HG03457 (cell line): ENCODE results near the gene PIGT.

ENCODE experiments used
- ATAC-seq: cut with Tn5 transposase; IDR thresholded peaks from one replicate; pipeline ENCODE4 v1.9.1; 2021; ENCODE audit warnings: moderate number of reproducible peaks; ENCODE audit not compliant: unreplicated experiment

Gene PIGT

GRCh38 chr20:45426320-45427016 is 10.5 kb downstream of the PIGT start:
- no peak for ATAC-seq

DNA sequence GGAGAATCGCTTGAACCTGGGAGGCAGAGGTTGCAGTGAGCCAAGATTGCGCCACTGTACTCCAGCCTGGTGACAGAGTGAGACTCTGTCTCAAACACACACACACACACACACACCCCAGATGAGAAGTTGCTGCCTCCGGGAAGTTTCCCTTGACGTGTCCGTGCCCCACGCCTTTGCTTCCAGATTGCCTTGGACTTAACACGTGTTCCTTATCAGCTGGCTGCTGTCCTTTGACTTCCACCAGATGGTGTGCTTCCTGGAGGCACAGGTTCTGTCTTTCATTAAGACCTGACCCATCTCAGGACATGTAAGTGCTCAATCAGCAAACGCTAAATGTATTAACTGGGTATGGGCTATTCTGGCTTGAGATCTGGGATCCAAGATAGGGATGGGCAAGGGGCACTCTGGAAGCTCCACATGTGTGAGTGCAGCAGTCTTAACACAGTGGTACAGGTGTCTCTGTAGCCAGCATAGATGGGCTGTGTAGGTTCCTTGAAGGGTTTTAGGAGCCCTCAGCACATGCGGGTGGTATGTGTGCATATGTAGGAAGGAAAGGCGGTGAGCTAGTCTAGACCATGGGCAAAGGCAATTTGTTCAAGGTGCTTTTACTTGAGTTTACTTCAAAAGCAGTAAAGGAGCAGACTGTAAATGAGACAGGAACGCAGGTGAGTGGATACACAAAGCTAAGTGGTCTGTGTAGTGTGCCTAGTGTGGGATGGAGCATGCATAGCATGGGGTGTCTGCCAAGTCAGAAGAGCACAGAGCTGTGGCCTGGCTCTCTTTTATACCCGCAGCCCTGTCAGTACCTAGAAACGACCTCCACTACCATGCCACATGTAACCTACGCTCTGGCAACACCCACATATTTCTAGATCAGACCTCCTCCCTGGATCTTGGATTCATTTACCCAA is 11.6 kb downstream of the PIGT start:
- ATAC-seq, result no peak

DNA sequence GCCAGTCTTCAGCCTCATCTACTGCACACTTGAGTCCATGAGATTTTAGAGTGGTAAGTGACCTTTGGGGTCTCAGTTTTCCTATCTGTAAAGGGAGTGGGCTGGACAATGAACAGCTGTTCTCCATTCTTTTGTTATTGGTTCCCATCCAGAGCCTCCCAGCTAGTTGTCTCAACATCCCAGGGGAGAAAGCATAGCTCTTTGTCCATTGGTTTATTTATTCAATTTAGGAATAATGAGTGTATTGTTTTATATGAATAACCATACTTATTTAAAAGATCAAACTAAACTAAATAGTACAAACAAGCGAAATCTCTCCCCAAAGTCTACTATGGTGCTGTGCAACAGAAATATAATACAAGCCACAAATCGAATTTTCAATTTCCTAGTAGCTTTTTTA is 13.7 kb downstream of the PIGT start:
- no peak for ATAC-seq

DNA sequence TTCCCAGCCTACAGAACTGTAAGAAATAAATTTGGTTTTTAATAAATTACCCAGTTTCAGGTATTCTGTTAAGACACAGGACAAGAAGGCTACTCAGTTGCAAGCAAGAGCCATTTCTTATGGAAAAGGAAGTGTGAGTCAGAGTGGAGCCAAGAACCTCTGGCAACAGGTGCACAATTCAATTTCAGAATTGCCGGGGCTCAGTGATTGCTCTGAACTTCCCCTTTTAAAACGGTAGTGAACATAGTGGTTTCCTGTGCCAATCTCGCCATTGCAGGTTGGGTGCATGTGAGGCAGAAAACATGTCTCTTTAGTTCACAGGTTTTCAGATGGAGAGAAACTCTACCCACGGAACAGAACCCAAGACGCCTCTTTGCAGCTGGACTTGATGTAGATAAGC is 16.4 kb downstream of the PIGT start:
- ATAC-seq, result no peak

DNA sequence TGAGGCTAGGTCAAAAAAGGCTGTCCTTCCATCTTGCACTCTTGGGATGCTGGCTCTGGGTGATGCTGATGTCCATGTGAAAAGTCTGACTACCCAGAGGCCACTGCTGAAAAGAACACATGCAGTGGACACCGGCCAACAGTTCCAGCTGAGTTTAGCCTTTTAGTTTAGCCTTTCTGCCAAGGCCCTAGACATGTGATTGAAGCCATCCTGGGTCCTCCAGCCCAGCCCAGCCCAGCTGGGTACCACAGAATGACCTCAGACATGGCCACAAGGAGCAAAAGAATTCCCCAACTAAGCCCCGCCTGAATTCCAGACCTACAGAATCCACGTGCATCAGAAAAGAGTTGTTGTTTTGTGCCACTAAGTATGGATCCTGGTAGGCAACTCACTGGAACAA is 17.4 kb downstream of the PIGT start:
- ATAC-seq, result no peak

DNA sequence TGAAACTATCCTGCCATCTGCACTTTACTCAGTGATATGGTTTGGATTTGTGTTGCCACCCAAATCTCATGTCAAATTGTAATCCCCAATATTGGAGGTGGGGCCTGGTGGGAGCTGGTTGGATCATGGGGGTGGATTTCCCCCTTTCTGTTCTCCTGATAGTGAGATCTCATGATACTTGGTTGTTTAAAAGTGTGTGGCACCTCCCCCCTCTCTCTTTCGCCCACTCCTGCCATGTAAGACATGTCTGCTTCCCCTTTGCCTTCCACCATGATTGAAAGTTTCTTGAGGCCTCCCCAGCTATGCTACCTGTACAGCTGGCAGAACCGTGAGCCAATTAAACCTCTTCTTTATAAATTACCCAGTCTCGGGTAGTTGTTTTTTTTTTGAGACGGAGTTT is 18.0 kb downstream of the PIGT start:
- ATAC-seq, result no peak

DNA sequence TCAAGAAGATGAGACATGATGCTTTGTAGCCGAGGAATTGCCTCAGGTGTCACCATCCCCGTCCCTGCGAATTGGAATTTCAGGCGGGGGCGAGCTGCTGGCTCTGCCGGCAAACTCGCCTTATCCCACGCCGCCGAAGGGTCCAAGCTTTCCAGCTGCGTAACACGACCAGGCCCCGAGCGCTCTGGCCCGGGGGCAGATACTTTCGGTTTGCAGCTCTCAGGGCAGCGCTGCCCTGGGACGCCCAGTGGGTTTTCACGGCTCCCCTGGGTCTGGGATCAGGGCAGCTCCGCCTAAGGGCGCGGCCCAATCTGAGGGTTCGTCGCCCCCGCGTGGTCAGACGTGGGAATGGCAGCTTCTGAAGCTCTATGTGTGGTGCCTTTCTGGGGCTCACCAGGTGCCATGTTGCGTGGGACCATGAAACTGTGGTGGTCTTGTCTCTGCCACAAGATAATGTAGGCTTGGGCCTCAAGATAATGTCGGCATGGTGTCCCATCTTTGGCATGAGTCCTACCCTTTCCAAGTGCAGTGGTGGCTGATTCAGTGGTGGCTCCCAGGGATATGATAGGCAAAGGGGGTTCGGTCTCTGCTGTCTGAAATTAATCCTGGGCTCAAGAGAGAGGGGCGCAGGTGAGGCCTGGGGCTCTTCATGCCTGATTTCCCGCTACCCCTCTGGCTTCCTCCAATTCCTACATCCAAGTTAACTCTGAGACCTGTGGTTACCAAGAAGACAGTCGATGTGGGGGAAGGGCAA is 21.0 kb downstream of the PIGT start:
- no peak for ATAC-seq

GRCh38 chr20:45440424-45440823 is 24.5 kb downstream of the PIGT start:
- ATAC-seq, result no peak

DNA sequence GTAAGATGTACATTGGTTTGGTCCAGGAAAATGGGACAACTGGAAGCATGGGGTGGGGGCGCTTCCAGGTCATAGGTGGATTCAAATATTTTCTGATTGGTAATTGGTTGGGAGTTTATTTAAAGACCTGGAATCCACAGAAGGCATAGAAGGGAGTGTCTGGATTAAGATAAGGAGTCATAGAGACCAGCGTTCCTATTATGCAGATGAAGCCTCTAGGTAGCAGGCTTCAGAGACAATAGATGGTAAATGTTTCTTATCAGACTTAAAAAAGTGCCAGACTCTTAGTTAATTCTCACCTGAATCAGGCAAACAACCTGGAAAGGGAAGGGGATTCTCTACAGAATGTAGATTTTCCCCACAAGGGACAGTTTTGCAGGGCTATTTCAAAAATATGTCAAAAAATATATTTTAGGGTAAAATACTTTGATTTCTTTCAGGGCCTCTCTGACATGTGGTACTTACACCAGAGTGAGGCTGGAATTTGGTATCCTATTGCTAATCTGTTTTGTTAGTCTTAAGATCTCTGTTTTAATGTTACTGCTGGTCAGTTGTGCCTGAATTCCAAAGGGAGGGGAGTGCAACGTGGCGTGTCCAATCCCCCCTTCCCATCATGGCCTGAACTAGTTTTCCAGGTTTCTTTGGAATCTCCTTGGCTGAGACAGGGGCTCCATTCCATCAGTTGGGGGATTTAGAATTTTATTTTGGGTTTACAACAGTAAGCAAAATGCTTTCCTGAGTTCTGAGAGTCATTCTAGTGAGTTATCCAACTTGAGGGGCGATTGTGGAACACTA is 25.1 kb downstream of the PIGT start:
- ATAC-seq, result no peak

DNA sequence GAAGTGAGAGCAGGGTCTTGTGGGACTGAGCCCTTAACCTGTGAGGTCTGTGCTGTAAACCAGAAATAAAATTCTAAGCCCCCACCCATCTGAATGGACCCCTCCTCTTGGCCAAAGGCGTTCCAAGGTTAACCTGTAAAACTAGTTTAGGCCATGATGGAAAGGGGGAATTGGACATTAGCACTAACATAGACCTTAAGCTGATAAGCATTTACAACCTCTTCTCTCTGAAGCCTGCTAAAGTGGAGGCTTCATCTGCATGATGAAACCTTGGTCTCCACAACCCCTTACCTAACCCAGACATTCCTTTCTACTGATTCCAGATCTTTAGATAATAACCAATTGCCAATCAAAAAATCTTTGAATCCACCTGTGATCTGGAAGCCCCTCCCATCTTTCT is 25.8 kb downstream of the PIGT start:
- no peak for ATAC-seq

DNA sequence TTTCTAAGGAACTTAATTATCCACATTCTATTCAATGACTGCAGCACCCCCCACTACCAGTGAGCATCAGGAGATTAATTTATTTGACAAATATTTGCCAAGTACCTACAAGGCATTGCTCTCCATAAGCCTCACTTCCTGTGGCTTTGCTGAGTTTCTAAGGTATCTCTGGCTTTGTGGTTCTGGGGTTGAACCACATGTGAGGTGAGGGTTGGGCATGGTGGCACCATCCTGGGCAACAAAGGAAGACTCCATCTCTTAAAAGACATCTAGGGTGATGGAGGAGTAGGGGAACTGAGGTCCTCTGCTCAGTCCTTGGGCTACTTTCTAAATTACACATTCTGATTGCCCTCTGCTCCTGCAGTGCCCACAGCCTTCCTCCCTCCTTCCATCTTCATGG is 28.1 kb downstream of the PIGT start:
- no peak for ATAC-seq

DNA sequence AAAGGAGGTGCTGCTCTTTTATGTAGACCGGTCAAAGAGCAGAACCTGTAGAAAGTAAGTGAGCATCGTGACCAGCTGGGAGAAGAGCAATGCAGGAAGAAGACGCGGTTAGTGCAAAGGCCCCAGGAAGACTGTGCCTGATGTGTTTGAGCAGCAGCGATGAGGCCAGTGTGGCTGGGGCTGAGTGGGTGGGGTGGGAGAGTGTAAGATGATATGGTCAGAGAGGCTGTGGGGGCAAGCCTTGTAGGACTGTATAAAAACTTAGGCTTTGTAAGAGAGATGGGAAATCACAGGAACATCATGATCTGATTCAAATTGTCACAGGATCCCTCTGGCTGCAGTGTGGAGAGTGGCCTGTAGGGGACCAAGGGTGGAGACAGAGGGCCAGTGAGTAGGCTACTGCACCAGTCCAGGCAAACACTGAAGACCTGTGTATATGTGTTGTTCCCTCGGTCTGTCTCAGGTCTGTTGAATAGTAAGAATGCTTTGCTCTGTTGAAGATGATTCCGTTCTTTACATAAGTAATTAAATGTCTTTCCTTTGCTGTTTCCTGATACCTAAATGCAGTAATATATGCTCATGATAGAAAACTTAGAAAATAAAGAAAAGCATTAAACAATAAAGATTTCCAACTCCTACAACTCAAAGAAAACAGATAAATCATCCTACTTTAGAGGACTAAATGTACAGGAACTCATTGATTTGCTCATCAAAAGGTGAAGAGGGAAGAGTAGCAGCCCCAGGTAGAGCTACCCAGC is 30.0 kb downstream of the PIGT start:
- ATAC-seq, result no peak

DNA sequence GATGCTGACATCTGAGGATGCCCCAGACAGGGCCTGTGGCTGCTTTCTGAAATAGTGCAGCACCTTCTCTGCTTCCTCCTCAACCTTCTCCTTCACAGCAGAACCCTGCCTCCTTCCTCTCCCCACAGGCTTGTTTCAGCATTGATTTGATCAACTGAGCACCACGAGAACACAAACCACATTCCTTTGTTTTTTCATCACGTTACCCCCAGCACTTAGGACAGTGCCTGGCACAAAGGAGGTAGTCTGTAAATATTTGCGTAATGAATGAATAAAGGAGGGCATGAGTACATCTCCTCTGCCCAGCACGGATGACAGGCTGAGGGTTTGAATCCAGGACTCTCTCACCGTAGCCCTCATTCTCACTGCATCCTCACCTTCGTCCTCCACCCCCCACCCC is 32.3 kb downstream of the PIGT start:
- ATAC-seq, result no peak

DNA sequence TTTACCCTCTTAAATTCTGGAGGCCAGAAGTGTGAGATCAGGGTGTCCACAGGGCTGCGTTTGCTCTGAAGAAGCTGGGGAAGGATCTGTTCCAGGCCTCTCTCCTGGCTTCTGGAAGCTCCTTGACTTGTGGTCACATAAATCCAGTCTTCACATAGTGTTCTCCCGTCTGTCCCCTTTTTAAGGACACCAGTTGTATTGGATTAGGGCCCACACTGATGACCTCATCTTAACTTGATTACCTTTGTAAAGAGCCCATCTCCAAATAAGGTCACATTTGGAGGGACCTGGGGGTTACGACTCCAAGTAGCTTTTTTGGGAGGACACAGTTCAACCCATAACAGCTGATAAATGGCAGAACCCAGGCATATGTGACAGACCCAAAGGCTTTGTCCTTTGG is 33.6 kb downstream of the PIGT start:
- no peak for ATAC-seq

- ATAC-seq, result no peak
Observed at GRCh38 chr20:45450097-45450818, 34.3 kb downstream of the PIGT start.

DNA sequence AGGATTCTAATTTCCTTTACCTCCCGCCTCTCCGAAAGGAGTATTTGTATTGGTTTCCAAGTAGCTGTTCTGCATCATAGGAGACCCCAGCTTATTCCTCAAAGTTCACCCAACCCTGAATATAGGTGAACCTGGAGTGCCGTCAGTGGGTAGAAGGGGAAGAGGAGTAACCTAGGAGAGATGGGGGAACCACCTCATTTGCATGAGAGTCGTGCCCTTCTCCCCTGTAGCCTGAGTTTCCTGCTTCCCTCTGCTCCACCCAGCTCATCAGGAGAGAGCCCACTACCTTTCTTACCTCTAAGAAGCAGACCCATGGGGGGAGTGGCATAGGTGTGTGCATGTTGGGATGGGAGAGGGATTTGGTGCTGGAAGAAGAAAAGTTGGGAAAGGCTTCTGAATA is 36.3 kb downstream of the PIGT start:
- no peak for ATAC-seq

DNA sequence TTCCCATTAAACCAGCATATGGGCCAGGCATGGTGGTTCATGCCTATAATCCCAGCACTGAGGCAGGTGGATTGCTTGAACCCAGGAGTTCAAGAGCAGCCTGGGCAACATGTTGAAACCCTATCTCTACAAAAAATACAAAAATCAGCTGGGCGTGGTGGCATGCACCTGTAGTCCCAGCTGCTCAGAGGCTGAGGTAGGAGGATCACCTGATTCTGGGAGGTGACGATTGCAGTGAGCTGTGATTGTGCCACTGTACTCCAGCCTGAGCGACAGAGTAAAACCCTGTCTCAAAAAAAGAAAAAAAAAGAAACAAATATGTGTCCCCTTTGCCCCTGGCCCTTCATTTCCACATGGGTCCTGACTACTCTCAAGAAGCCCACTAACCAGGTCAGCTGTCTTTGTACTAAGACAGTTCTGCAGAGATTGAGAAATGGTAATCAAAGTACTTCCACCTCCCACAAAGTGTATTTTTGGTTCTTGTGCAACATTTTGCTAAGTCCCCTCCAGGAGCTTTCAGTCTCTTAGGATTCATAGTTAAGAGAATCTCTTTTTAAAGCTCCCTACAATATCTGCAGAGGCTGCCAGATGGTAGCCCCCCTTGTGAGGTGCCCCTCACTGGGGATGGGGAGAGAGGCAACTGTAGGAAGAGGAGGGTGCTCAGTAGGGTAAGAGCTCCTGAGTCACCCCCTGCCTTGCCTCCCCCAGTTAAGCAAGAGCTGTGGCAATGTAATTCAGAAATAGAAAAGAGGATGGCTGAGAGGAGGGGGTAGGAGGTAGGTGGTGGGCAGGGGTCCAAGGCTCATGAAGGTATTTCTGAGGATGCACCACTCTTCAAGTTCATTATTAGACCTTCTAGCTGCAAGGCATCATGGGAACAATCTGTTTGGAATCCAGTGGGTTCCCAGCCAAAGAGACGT is 37.1 kb downstream of the PIGT start:
- no peak for ATAC-seq

DNA sequence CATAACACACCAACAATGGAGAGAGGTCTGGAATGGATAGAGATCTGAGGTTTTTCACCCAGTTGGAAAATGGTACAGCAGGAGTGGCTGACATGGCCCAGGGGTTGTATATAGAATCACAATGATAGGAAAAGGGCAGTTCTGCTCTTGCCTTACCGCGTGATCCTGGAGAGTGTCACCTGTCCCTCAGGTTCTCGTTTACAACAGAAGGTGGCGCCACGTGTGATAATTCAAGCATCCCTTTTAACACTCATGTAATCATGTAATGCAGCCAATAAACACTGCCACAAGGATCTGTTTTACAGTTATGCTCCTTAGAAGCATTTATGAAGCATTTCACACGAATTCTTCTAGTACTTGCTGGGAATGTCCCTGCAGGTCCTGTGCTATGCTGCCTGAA is 40.7 kb downstream of the PIGT start:
- no peak for ATAC-seq
